Smooth muscle cell (in vitro differentiated cells): ENCODE results near the gene FAXDC2. TPM values are rescaled to one million over a fixed set of nuclear protein-coding genes. Genes with fewer than 3 reads are reported as not detected.
A peak's percentile ranks its signal among the peaks of the same experiment; 100 is the strongest.

ENCODE experiments used
- DNase-seq: peaks from one replicate; lab custom pipeline; 2025; ENCODE audit not compliant: unreplicated experiment; lab: John Stamatoyannopoulos, UW
- H2AFZ ChIP-seq: fragments of 200-600 bp; sonication (generic); 2 replicates; pipeline ENCODE4 v1.6.0; 2016; ENCODE audit warnings: antibody characterized with exemption, low read depth, mild to moderate bottlenecking
- H3F3A ChIP-seq: fragments of 200-600 bp; sonication (generic); 2 replicates; pipeline ENCODE4 v1.6.0; 2017; ENCODE audit warnings: antibody characterized with exemption, low read depth
- H3K27ac ChIP-seq: fragments of 200-600 bp; sonication (generic); 2 replicates; pipeline ENCODE4 v1.5.1; 2016; ENCODE audit warnings: low read depth, mild to moderate bottlenecking
- H3K27me3 ChIP-seq: fragments of 200-600 bp; sonication (generic); 2 replicates; pipeline ENCODE4 v1.6.1; 2016; ENCODE audit warnings: low read depth, mild to moderate bottlenecking
- H3K36me3 ChIP-seq: fragments of 200-600 bp; sonication (generic); 2 replicates; pipeline ENCODE4 v1.5.1; 2016; ENCODE audit warnings: low read depth
- H3K4me1 ChIP-seq: fragments of 200-600 bp; sonication (generic); 2 replicates; pipeline ENCODE4 v1.5.1; 2016; ENCODE audit warnings: low read depth
- H3K4me2 ChIP-seq: fragments of 200-600 bp; sonication (generic); 2 replicates; pipeline ENCODE4 v1.6.0; 2016; ENCODE audit warnings: mild to moderate bottlenecking
- H3K4me3 ChIP-seq: fragments of 200-600 bp; sonication (generic); 2 replicates; pipeline ENCODE4 v1.5.1; 2016; ENCODE audit warnings: mild to moderate bottlenecking
- H3K79me2 ChIP-seq: fragments of 200-600 bp; sonication (generic); 2 replicates; pipeline ENCODE4 v1.6.0; 2016; ENCODE audit warnings: low read depth, mild to moderate bottlenecking
- H3K9ac ChIP-seq: fragments of 200-600 bp; sonication (generic); 2 replicates; pipeline ENCODE4 v1.6.0; 2016; ENCODE audit warnings: low read depth
- H3K9me3 ChIP-seq: fragments of 200-600 bp; sonication (generic); replicated peaks from 2 replicates; pipeline ENCODE4 v1.5.1; 2016; ENCODE audit warnings: low read depth
- H4K20me1 ChIP-seq: fragments of 200-600 bp; sonication (generic); 2 replicates; pipeline ENCODE4 v1.6.0; 2016; ENCODE audit warnings: low read depth
- WGBS: methylation state at CpG from one replicate; pipeline ENCODE4 v1.1.7; 2016; ENCODE audit warnings: low lambda C conversion rate; 5-methylcytosine and 5-hydroxymethylcytosine counted together
- polyA plus RNA-seq: library from polyadenylated mRNA; unstranded; fragments of >200 nt; fragmentation: Nextera tagmentation; extraction: Ambion mirVana; gene quantifications from 2 replicates; pipeline ENCODE4 v1.2.1, GENCODE V29; 2016
- total RNA-seq: library from RNA; depleted of rRNA; stranded (reverse); fragments of >200 nt; gene quantifications from 2 replicates; pipeline ENCODE4 v1.2.3, GENCODE V29; 2014
- TF ChIP-seq, protein P1 (sequence below): fragments of 200-600 bp; sonication (generic); IDR thresholded peaks from 2 replicates; pipeline ENCODE4 v1.5.1; 2017; ENCODE audit warnings: borderline replicate concordance, mild to moderate bottlenecking, antibody characterized with exemption; ENCODE audit not compliant: insufficient read depth, poor library complexity, severe bottlenecking

The FAXDC2 gene, protein sequence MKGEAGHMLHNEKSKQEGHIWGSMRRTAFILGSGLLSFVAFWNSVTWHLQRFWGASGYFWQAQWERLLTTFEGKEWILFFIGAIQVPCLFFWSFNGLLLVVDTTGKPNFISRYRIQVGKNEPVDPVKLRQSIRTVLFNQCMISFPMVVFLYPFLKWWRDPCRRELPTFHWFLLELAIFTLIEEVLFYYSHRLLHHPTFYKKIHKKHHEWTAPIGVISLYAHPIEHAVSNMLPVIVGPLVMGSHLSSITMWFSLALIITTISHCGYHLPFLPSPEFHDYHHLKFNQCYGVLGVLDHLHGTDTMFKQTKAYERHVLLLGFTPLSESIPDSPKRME
- 2.0 and 6.3 TPM in 2 replicates for total RNA-seq
- 2.5 and 4.0 TPM in 2 replicates for polyA plus RNA-seq

DNA sequence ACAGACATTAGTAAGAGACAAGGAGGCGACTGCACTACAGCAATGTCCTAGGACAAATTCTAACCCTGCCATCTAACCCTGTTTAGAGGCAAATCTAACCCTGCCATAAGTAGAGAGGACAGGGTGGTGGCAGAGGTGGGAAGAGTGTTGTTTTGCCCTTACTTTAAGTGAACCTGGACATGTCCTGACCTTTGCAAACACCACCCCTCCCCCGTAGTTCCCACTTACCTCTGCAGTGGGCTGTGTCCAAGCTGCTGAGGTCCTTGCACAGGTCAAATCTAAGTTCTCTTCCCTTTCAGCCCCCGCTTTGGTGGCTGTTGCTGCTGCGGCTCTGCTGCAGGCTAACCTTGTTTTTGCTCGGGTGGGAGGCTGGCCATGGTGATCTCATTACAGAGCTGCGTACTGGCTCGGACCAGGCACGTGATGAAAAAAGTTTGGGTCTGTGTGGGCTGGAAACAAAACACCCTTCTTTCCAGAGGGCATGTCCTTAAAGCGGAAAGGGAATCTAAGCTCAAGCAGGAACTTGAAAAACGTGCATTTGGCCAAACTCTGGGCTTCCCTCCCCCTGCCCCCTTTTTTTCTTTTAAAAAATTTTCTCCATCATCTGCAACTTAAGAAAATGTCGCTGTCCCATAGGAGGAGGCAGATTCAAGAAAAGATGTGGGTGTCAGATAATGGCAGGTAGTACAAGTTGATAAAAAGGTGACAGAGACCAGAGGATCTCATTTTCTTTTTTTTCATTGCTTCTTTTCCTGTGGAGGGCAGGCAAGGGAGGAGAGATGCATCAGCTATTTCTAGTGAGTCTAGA lies at the start of gene FAXDC2:
TSS of gene FAXDC2 (minus strand) at position 349 of the 808 bp plus-strand sequence. CDS start 12,425 bp downstream, outside the sequence.
- Histone ChIP-seq H3K4me3 (peak within 1 kb of the TSS; percentile 37), H3K4me2 (peak within 1 kb of the TSS; percentile 82), H3K36me3 (no peaks in the 10 kb centered on the region), H3K27me3 (no peaks in the 10 kb centered on the region), H3K79me2 (no peaks in the 10 kb centered on the region), H3K4me1 (peaks cover 7% of the 10 kb centered on the region), H3K27ac (peak within 1 kb of the TSS; percentile 49), H2AFZ (peak within 1 kb of the TSS; percentile 8), H3K9me3 (no peaks in the 10 kb centered on the region), H3K9ac (no peak within 1 kb of the TSS), H4K20me1 (no peaks in the 10 kb centered on the region), H3F3A (peaks cover 14% of the 10 kb centered on the region)
- WGBS: 12% methylated on average over 11 of the region's 11 CpGs
- TF ChIP-seq, protein P1, sequence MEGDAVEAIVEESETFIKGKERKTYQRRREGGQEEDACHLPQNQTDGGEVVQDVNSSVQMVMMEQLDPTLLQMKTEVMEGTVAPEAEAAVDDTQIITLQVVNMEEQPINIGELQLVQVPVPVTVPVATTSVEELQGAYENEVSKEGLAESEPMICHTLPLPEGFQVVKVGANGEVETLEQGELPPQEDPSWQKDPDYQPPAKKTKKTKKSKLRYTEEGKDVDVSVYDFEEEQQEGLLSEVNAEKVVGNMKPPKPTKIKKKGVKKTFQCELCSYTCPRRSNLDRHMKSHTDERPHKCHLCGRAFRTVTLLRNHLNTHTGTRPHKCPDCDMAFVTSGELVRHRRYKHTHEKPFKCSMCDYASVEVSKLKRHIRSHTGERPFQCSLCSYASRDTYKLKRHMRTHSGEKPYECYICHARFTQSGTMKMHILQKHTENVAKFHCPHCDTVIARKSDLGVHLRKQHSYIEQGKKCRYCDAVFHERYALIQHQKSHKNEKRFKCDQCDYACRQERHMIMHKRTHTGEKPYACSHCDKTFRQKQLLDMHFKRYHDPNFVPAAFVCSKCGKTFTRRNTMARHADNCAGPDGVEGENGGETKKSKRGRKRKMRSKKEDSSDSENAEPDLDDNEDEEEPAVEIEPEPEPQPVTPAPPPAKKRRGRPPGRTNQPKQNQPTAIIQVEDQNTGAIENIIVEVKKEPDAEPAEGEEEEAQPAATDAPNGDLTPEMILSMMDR: no peak
- DNase-seq: peak; percentile 18

DNA sequence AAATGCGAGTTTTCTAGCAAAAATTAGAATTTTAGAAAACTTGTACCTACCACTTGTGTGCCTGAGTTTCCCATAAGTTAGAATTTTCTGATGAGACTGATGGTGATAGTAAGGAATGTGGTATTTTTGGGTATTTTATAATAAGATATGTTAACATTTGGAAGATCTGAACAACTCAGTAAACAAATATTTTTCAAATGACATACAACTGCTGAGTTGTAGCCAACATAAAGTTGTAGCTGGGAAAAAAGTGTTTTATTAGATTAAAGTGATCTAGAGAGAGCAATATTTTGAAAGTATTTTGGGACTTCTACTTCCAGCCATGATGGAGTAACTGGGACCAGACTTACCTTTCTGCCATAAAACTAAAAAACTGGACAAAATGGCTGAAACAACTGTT lies 49.7 kb upstream of the FAXDC2 start:
- Histone ChIP-seq H2AFZ (no peak overlapping the region), H3K27ac (no peak overlapping the region), H3K9me3 (no peaks in the 10 kb centered on the region), H3K4me3 (no peak overlapping the region), H3K79me2 (no peaks in the 10 kb centered on the region), H3K36me3 (peaks cover 11% of the 10 kb centered on the region), H3K27me3 (no peaks in the 10 kb centered on the region), H3F3A (no peaks in the 10 kb centered on the region), H3K4me1 (no peaks in the 10 kb centered on the region), H3K4me2 (no peak overlapping the region), H3K9ac (no peak overlapping the region), H4K20me1 (no peaks in the 10 kb centered on the region)
- 98% methylated on average over 1 of the region's 1 CpG for WGBS
- no peak for DNase-seq
- TF ChIP-seq, protein P1: no peak

DNA sequence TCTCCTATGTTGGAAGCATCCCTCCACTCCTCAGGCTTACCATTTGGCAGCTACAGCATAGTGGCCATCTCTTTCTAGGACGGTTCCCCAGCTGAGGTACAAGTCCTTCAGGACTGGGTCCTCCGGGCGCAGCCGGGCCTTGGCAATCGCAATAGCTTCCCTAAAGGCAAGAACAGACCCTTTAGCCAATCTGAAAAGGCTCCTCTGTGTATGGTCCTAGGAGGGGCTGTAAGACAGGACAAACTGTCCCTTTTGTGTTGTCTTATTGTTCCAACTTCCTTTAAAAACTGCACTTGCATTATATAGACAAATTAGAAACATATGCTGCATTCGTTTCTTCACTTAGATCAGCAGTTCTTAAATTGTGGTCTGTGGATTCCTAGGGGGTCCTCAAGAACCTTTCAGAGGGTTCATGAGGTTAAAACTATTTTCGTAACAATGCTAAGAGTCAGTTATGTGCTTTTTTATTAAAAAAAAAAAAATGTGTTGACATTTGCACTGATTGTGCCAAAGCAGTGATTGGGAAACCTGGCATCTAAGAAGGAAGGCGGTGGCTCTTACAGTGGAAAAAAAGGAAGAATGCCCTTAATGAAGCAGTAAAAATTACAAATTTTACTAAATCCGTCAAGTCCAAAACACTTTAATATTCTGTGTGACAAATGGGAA lies 48.9 kb upstream of the FAXDC2 start:
- no peak overlapping the region for H3K27ac ChIP-seq
- DNase-seq: no peak
- H3K9ac ChIP-seq: no peak overlapping the region
- no peak overlapping the region for H2AFZ ChIP-seq
- no peak overlapping the region for H3K4me2 ChIP-seq
- WGBS: 98% methylated on average over 9 of the region's 9 CpGs
- H3K4me3 ChIP-seq: no peak overlapping the region
- H3K36me3 ChIP-seq: peaks cover 11% of the 10 kb centered on the region
- no peaks in the 10 kb centered on the region for H4K20me1 ChIP-seq
- H3K79me2 ChIP-seq: no peaks in the 10 kb centered on the region
- no peaks in the 10 kb centered on the region for H3K9me3 ChIP-seq
- TF ChIP-seq, protein P1: no peak
- no peaks in the 10 kb centered on the region for H3F3A ChIP-seq
- H3K27me3 ChIP-seq: no peaks in the 10 kb centered on the region
- no peaks in the 10 kb centered on the region for H3K4me1 ChIP-seq
